OCI-LY7 (cell line): ENCODE measurements around the gene ZNF474. TPM values are rescaled to one million over a fixed set of nuclear protein-coding genes. Genes with fewer than 3 reads are reported as not detected.

Experiments
- BruUV-seq: library from RNA; stranded (reverse); fragments of 400-500 nt; replicated peaks from 2 replicates; lab custom pipeline; 2021; lab: Mats Ljungman, UMichigan
- CTCF ChIA-PET: fragments of 300-600 bp; sonication (Branson Sonifier 250); formaldehyde crosslinking; loops from one replicate; lab custom pipeline; 2022; ENCODE audit warnings: antibody characterized with exemption; ENCODE audit not compliant: unreplicated experiment; lab: Charles Lee
- POLR2A ChIA-PET: fragments of 300-600 bp; sonication (Branson Sonifier 250); formaldehyde crosslinking; loops from one replicate; lab custom pipeline; 2022; ENCODE audit warnings: antibody characterized with exemption; lab: Charles Lee
- DNase-seq: peaks from one replicate; pipeline ENCODE4 v3.0.0-alpha.2; 2015; ENCODE audit warnings: low spot score
- H2AFZ ChIP-seq: fragments of 200-600 bp; sonication (generic), shearing (Covaris generic); 2 replicates; pipeline ENCODE4 v1.6.1; 2014; ENCODE audit warnings: mild to moderate bottlenecking, antibody characterized with exemption, low read length, moderate library complexity
- H3K27ac ChIP-seq: fragments of 200-600 bp; sonication (generic); 2 replicates; pipeline ENCODE4 v1.5.1; 2014; ENCODE audit warnings: mixed run types, low read depth, mild to moderate bottlenecking, moderate library complexity, low read length, inconsistent platforms; ENCODE audit not compliant: poor library complexity, severe bottlenecking
- H3K36me3 ChIP-seq: fragments of 200-600 bp; sonication (generic); 2 replicates; pipeline ENCODE4 v1.6.1; 2014; ENCODE audit warnings: mild to moderate bottlenecking, antibody characterized with exemption, low read length, moderate library complexity, mixed read lengths; ENCODE audit not compliant: insufficient read depth
- H3K4me1 ChIP-seq: fragments of 200-600 bp; sonication (generic); 2 replicates; pipeline ENCODE4 v1.5.1; 2014; ENCODE audit warnings: mild to moderate bottlenecking, low read length; ENCODE audit not compliant: insufficient read depth, poor library complexity, severe bottlenecking
- H3K4me2 ChIP-seq: fragments of 200-600 bp; sonication (generic); 2 replicates; pipeline ENCODE4 v1.6.1; 2014; ENCODE audit warnings: mild to moderate bottlenecking, low read length
- H3K4me3 ChIP-seq: fragments of 200-600 bp; sonication (generic); 2 replicates; pipeline ENCODE4 v1.5.1; 2014; ENCODE audit warnings: mild to moderate bottlenecking, low read depth, low read length; ENCODE audit not compliant: poor library complexity, severe bottlenecking
- H3K79me2 ChIP-seq: fragments of 200-600 bp; sonication (generic); 2 replicates; pipeline ENCODE4 v1.6.1; 2016; ENCODE audit warnings: low read depth, mild to moderate bottlenecking, low read length, moderate library complexity, mixed read lengths; ENCODE audit not compliant: insufficient read depth
- H3K9me2 ChIP-seq: fragments of 200-600 bp; sonication (generic); 2 replicates; pipeline ENCODE4 v1.6.1; 2016; ENCODE audit warnings: mild to moderate bottlenecking, low read length, mixed read lengths; ENCODE audit not compliant: insufficient read depth
- H3K9me3 ChIP-seq: fragments of 200-600 bp; sonication (generic); 2 replicates; pipeline ENCODE4 v1.6.1; 2014; ENCODE audit warnings: mild to moderate bottlenecking, mixed run types, low read length, mixed read lengths
- H4K20me1 ChIP-seq: fragments of 200-600 bp; sonication (generic); 2 replicates; pipeline ENCODE4 v1.6.1; 2014; ENCODE audit warnings: mild to moderate bottlenecking, antibody characterized with exemption, low read length, moderate library complexity, mixed read lengths; ENCODE audit not compliant: insufficient read depth
- EZH2phosphoT487 ChIP-seq: fragments of 200-600 bp; sonication (generic); IDR thresholded peaks from 2 replicates; pipeline ENCODE4 v1.6.1; 2018; ENCODE audit warnings: low read depth, borderline replicate concordance, mild to moderate bottlenecking, mixed run types, antibody characterized with exemption, low read length, moderate library complexity, mixed read lengths
- intact Hi-C: fragments of 100-400 bp; cut with micrococcal nuclease; formaldehyde crosslinking; loops from one replicate; pipeline ENCODE4 v1.10.0; 2022; ENCODE audit not compliant: unreplicated experiment
- total RNA-seq, 2 experiments: library from RNA; depleted of rRNA in 1 of 2; stranded (reverse); fragments of >200 nt in 1 of 2; shearing (Covaris generic) in 1 of 2; gene quantifications; 2 replicates each; pipeline ENCODE4 v1.2.3, GENCODE V29; 2014 to 2022
- TF ChIP-seq, protein P1 (sequence below): fragments of 200-600 bp; sonication (generic); conservative IDR thresholded peaks from 2 replicates; pipeline ENCODE4 v1.5.1; 2014; ENCODE audit warnings: mild to moderate bottlenecking, antibody characterized with exemption, low read length, moderate library complexity, mixed read lengths

ZNF474 gene
- total RNA-seq, 2 experiments from 2014 or later: not detected

DNA sequence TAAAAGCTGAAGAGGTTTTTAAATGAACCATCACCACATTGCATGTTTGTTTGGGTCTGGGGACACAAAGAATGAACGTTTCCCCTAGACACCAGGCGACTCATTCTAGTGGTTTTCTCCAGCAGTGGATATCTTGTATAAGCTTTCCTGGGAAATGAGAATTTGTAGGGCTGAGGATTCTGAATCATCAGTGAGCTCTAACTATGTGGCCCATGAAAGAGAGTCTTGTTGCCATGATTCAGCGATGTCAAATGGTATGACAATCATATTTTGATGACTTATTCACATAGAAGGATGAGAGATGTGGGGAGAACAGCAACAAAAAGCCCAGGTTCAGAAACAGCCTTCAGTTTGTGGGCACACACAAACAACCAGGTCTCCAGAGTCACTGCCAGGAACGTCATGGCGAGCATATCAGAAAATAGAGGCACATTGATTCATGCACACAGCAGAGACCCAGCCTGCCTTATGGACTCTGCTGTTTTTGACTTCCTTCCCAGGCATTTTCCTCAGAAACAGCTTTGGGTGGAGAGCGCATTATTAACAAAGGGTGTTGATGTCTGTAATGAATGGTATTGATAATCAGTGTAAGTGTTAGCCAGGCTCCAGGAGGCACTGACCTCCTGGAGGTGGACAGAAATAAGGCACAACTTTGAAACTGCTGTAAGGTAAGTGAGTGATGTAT is 13.3 kb downstream of the ZNF474 start:
- no peak for TF ChIP-seq EZH2phosphoT487
- TF ChIP-seq, protein P1, sequence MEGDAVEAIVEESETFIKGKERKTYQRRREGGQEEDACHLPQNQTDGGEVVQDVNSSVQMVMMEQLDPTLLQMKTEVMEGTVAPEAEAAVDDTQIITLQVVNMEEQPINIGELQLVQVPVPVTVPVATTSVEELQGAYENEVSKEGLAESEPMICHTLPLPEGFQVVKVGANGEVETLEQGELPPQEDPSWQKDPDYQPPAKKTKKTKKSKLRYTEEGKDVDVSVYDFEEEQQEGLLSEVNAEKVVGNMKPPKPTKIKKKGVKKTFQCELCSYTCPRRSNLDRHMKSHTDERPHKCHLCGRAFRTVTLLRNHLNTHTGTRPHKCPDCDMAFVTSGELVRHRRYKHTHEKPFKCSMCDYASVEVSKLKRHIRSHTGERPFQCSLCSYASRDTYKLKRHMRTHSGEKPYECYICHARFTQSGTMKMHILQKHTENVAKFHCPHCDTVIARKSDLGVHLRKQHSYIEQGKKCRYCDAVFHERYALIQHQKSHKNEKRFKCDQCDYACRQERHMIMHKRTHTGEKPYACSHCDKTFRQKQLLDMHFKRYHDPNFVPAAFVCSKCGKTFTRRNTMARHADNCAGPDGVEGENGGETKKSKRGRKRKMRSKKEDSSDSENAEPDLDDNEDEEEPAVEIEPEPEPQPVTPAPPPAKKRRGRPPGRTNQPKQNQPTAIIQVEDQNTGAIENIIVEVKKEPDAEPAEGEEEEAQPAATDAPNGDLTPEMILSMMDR: no peak
- Histone ChIP-seq H4K20me1 (no peaks in the 10 kb centered on the region), H3K36me3 (no peaks in the 10 kb centered on the region), H3K9me3 (no peaks in the 10 kb centered on the region), H3K27ac (no peak overlapping the region), H2AFZ (no peak overlapping the region), H3K79me2 (no peaks in the 10 kb centered on the region), H3K4me3 (no peak overlapping the region), H3K4me2 (no peak overlapping the region), H3K4me1 (no peaks in the 10 kb centered on the region), H3K9me2 (no peaks in the 10 kb centered on the region)
- no TSS peak for BruUV-seq
- CTCF ChIA-PET: no interaction called here
- no peak for DNase-seq
- POLR2A ChIA-PET: no interaction called here
- intact Hi-C loops: no loop called here

DNA sequence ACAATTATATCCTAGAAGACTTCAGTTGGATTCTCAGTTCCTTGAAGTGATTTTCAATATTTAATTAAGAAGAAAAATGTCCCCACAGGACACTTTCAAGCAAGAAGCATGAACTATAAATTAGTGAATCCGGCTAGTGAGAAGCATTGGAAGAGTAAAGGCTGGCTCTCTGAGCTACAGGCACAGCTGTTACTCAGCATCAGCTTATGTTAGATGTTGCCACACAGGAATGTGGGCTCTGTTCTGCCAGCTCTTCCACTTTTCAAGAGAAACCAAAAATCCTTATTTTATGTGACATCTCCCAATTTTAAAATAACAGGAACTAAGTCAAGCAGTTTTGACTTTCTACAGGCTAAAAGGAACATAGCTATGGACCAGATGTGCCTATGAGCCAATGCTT is 14.9 kb downstream of the ZNF474 start:
- H3K27ac ChIP-seq: no peak overlapping the region

DNA sequence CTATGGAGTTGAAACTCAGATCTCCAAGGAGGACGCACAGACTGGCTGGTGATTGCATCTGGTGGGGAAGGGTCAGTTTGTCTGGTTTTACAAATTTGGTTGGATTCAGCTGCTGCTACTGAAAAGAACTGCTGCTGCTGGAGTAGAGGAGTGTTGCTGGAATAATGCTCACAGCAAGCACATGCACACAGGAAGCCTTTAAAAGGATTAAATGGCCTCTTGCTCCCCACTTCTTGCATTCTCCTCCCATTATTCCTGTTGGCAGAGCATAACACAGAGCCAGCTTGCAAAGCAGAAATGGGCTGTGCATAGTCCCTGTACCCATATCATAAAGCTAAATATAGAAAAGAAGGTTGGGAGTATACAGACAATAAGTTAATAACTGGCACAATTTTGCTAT is 16.6 kb downstream of the ZNF474 start:
- H3K4me1 ChIP-seq: no peaks in the 10 kb centered on the region
- ChIA-PET CTCF (no interaction called here), POLR2A (no interaction called here)
- no peaks in the 10 kb centered on the region for H3K9me2 ChIP-seq
- no peaks in the 10 kb centered on the region for H3K79me2 ChIP-seq
- no peak overlapping the region for H3K4me2 ChIP-seq
- no peaks in the 10 kb centered on the region for H3K9me3 ChIP-seq
- intact Hi-C loops: no loop called here
- DNase-seq: no peak
- no peak for TF ChIP-seq EZH2phosphoT487
- TF ChIP-seq, protein P1: no peak
- no TSS peak for BruUV-seq
- H3K4me3 ChIP-seq: no peak overlapping the region
- H3K27ac ChIP-seq: no peak overlapping the region
- no peaks in the 10 kb centered on the region for H4K20me1 ChIP-seq
- no peaks in the 10 kb centered on the region for H3K36me3 ChIP-seq
- H2AFZ ChIP-seq: no peak overlapping the region

More for the DNA sequence above, 14.9 kb downstream of the ZNF474 start:
- Histone ChIP-seq H3K4me2 (no peak overlapping the region), H4K20me1 (no peaks in the 10 kb centered on the region), H3K9me2 (no peaks in the 10 kb centered on the region), H3K36me3 (no peaks in the 10 kb centered on the region), H3K79me2 (no peaks in the 10 kb centered on the region), H3K9me3 (no peaks in the 10 kb centered on the region), H3K4me1 (no peaks in the 10 kb centered on the region), H3K4me3 (no peak overlapping the region), H2AFZ (no peak overlapping the region)
- no peak for TF ChIP-seq EZH2phosphoT487
- TF ChIP-seq, protein P1: no peak
- POLR2A ChIA-PET: no interaction called here
- intact Hi-C loops: no loop called here
- no peak for DNase-seq
- BruUV-seq: no TSS peak
- CTCF ChIA-PET: no interaction called here
